ENCODE data around the gene CD8B2.
A peak's percentile ranks its signal among the peaks of the same experiment; 100 is the strongest.

DNA sequence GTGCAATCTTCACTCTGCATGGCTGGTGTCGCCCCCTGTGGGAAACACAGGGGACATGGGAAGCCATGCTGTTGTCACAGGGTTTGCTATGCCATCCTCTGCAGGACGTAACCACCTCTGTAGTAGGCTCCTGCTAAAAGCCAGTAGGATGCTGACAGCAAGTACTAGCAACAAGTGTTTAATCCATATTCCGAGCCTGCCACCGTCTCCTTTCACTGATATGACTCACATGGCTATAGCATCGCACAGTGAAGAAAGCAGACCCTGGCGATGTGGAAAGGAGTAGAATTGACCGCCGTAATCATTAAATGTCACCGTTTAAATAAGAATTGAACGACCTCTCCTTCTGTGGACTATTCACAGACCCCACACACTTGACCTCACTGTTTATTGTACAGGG lies 57.8 kb downstream of the CD8B2 start:
- no peak for TF ChIP-seq EZH2 (IDR thresholded peaks at IDR 0.05; ENCODE audit: borderline replicate concordance, low read depth, low read length, severe bottlenecking)
- TF ChIP-seq, protein P1, sequence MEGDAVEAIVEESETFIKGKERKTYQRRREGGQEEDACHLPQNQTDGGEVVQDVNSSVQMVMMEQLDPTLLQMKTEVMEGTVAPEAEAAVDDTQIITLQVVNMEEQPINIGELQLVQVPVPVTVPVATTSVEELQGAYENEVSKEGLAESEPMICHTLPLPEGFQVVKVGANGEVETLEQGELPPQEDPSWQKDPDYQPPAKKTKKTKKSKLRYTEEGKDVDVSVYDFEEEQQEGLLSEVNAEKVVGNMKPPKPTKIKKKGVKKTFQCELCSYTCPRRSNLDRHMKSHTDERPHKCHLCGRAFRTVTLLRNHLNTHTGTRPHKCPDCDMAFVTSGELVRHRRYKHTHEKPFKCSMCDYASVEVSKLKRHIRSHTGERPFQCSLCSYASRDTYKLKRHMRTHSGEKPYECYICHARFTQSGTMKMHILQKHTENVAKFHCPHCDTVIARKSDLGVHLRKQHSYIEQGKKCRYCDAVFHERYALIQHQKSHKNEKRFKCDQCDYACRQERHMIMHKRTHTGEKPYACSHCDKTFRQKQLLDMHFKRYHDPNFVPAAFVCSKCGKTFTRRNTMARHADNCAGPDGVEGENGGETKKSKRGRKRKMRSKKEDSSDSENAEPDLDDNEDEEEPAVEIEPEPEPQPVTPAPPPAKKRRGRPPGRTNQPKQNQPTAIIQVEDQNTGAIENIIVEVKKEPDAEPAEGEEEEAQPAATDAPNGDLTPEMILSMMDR (IDR thresholded peaks at IDR 0.05; ENCODE audit: borderline replicate concordance, extremely low read depth, low read length, poor library complexity, severe bottlenecking) = peak; percentile 36

Measured in DND-41 (cell line).